ENCODE results near the gene KCNMA1. TPM values are rescaled to one million over a fixed set of nuclear protein-coding genes. Genes with fewer than 3 reads are reported as not detected.

KCNMA1 gene
- total and polyA plus RNA-seq, 2 donors from 2014 or later, result 4.2 to 8.9 TPM

- Histone ChIP-seq H3K4me3 (ENCODE audit: low read length in 3 of 3) (no peak overlapping the region), H3K9ac (ENCODE audit: low read length in 3 of 3) (no peak overlapping the region), H3K27me3 (ENCODE audit: control insufficient read depth, insufficient read depth, low read length) (no peaks in the 10 kb centered on the region), H3K4me1 (ENCODE audit: control insufficient read depth in 2 of 3, insufficient read depth in 2 of 3, low read depth in 1 of 3, low read length in 3 of 3) (no peaks in the 10 kb centered on the region), H3K36me3 (ENCODE audit: control insufficient read depth in 2 of 3, insufficient read depth in 3 of 3, low read length in 3 of 3) (no peaks in the 10 kb centered on the region), H3K9me3 (ENCODE audit: control insufficient read depth in 2 of 3, insufficient read depth in 1 of 3, low read length in 3 of 3) (no peaks in the 10 kb centered on the region), H3K27ac (ENCODE audit: low read depth in 2 of 2, low read length in 2 of 2) (no peak overlapping the region)
- DNase-seq (peak in 1 of 5 donors; percentile 38), FAIRE-seq (no peak)
- intact Hi-C loops (cut with DNase I), result no loop called here
- TF ChIP-seq CTCF (IDR thresholded peaks at IDR 0.05; ENCODE audit: borderline replicate concordance, extremely low read depth, insufficient read depth), result no peak
These were observed 654.9 kb downstream of the KCNMA1 start for GRCh38 chr10:76982671-76983070.

GRCh38 chr10:76981251-76981650 lies 656.4 kb downstream of the KCNMA1 start:
- Histone ChIP-seq H3K9me3 (ENCODE audit: control insufficient read depth in 2 of 3, insufficient read depth in 1 of 3, low read length in 3 of 3) (no peaks in the 10 kb centered on the region), H3K4me1 (ENCODE audit: control insufficient read depth in 2 of 3, insufficient read depth in 2 of 3, low read depth in 1 of 3, low read length in 3 of 3) (no peaks in the 10 kb centered on the region), H3K4me3 (ENCODE audit: low read length in 3 of 3) (no peak overlapping the region), H3K9ac (ENCODE audit: low read length in 3 of 3) (no peak overlapping the region), H3K27ac (ENCODE audit: low read depth in 2 of 2, low read length in 2 of 2) (no peak overlapping the region), H3K36me3 (ENCODE audit: control insufficient read depth in 2 of 3, insufficient read depth in 3 of 3, low read length in 3 of 3) (no peaks in the 10 kb centered on the region), H3K27me3 (ENCODE audit: control insufficient read depth, insufficient read depth, low read length) (no peaks in the 10 kb centered on the region)
- FAIRE-seq (no peak), DNase-seq (no peak)
- no peak for TF ChIP-seq CTCF (IDR thresholded peaks at IDR 0.05; ENCODE audit: borderline replicate concordance, extremely low read depth, insufficient read depth)
- intact Hi-C loops (cut with DNase I), result no loop called here

GRCh38 chr10:76977901-76978300 lies 659.7 kb downstream of the KCNMA1 start:
- intact Hi-C loops (cut with DNase I), result no loop called here
- no peak overlapping the region for H3K27ac ChIP-seq (ENCODE audit: low read depth in 2 of 2, low read length in 2 of 2)
- no peak for FAIRE-seq
- DNase-seq, result no peak
- no peaks in the 10 kb centered on the region for H3K4me1 ChIP-seq (ENCODE audit: control insufficient read depth in 2 of 3, insufficient read depth in 2 of 3, low read depth in 1 of 3, low read length in 3 of 3)
- no peaks in the 10 kb centered on the region for H3K36me3 ChIP-seq (ENCODE audit: control insufficient read depth in 2 of 3, insufficient read depth in 3 of 3, low read length in 3 of 3)
- H3K9me3 ChIP-seq (ENCODE audit: control insufficient read depth in 2 of 3, insufficient read depth in 1 of 3, low read length in 3 of 3), result no peaks in the 10 kb centered on the region
- H3K9ac ChIP-seq (ENCODE audit: low read length in 3 of 3), result no peak overlapping the region
- no peak for TF ChIP-seq CTCF (IDR thresholded peaks at IDR 0.05; ENCODE audit: borderline replicate concordance, extremely low read depth, insufficient read depth)
- no peaks in the 10 kb centered on the region for H3K27me3 ChIP-seq (ENCODE audit: control insufficient read depth, insufficient read depth, low read length)
- no peak overlapping the region for H3K4me3 ChIP-seq (ENCODE audit: low read length in 3 of 3)

- no peaks in the 10 kb centered on the region for H3K9me3 ChIP-seq (ENCODE audit: control insufficient read depth in 2 of 3, insufficient read depth in 1 of 3, low read length in 3 of 3)
- intact Hi-C loops (cut with DNase I), result no loop called here
- no peaks in the 10 kb centered on the region for H3K36me3 ChIP-seq (ENCODE audit: control insufficient read depth in 2 of 3, insufficient read depth in 3 of 3, low read length in 3 of 3)
- TF ChIP-seq CTCF (IDR thresholded peaks at IDR 0.05; ENCODE audit: borderline replicate concordance, extremely low read depth, insufficient read depth), result no peak
- no peak for FAIRE-seq
- no peak overlapping the region for H3K27ac ChIP-seq (ENCODE audit: low read depth in 2 of 2, low read length in 2 of 2)
- H3K9ac ChIP-seq (ENCODE audit: low read length in 3 of 3), result no peak overlapping the region
- H3K4me1 ChIP-seq (ENCODE audit: control insufficient read depth in 2 of 3, insufficient read depth in 2 of 3, low read depth in 1 of 3, low read length in 3 of 3), result no peaks in the 10 kb centered on the region
- peak in 1 of 5 donors; percentile 39 for DNase-seq
- H3K27me3 ChIP-seq (ENCODE audit: control insufficient read depth, insufficient read depth, low read length), result no peaks in the 10 kb centered on the region
- no peak overlapping the region for H3K4me3 ChIP-seq (ENCODE audit: low read length in 3 of 3)
These were observed 660.6 kb downstream of the KCNMA1 start for GRCh38 chr10:76977046-76977445.

All from kidney (tissue), 14 donors.